ENCODE data around the gene SULT4A1.

SULT4A1 gene

DNA sequence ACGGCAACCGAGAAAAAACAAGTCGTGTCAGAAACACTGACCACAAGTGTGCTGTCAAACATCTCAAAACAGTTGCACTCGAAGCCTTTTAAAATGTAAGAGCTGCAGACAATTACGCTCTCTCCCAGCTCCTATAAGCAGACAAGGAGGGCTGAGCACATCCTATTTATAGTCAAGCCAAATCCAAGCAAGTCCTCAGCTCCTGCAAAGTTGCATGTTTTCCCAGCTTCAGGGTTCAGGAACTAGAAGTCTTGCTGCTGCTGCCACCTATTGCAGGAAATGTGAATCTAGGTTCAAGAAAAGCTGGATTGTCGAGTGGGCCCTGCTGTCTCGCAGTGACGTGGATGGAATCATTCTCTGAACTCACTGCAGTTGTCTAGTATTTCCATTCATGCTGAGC lies 65.7 kb downstream of the SULT4A1 start:
- DNase-seq, result peak; percentile 60

DNA sequence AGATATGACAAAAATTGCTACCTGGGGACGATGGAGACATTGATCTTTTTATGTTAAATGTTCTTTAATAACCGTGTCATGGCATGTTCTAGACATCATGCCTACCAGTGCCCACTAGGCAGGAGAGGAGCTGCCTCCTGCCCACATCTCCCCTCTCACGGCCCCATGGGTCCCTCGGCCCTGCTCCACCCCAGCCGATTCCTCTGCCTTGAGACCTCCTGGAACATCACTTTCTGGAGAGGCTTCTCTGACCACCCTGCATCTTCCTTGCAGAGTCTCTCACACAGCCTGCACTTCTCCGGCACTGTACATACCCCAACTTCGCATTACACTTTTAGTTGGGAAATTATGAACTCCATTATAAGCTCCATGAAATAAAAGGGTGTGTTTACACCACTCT lies 67.0 kb downstream of the SULT4A1 start:
- DNase-seq, result no peak

- no peak for DNase-seq
Observed at GRCh38 chr22:43792905-43793304, 69.4 kb downstream of the SULT4A1 start.

GRCh38 chr22:43789452-43789851 lies 72.9 kb downstream of the SULT4A1 start:
- DNase-seq, result no peak

GRCh38 chr22:43783777-43784176 lies 78.5 kb downstream of the SULT4A1 start:
- DNase-seq, result no peak

- no peak for DNase-seq
Observed at GRCh38 chr22:43782448-43782847, 79.9 kb downstream of the SULT4A1 start.

GRCh38 chr22:43777286-43777685 lies 85.0 kb downstream of the SULT4A1 start:
- no peak for DNase-seq

- DNase-seq, result peak; percentile 3
Observed at GRCh38 chr22:43776081-43776670, 86.1 kb downstream of the SULT4A1 start.
